Mesenchymal stem cell (in vitro differentiated cells and primary cell): ENCODE data around the gene ATG5.

Experiments used
- DNase-seq: peaks from one replicate; pipeline ENCODE4 v3.0.0-alpha.2; 2013
- H2AFZ ChIP-seq: one replicate; pipeline ENCODE4 v1.6.1; 2013; ENCODE audit warnings: low read depth, mild to moderate bottlenecking, control low read depth, inconsistent platforms, low read length, moderate library complexity
- H2AK5ac ChIP-seq: 2 replicates; pipeline ENCODE4 v1.6.1; 2013; ENCODE audit warnings: low read length, moderate library complexity, mild to moderate bottlenecking, inconsistent platforms; ENCODE audit not compliant: severe bottlenecking
- H2BK120ac ChIP-seq: one replicate; pipeline ENCODE4 v1.6.1; 2013; ENCODE audit warnings: low read depth, mild to moderate bottlenecking, inconsistent platforms, low read length, moderate library complexity
- H2BK12ac ChIP-seq, 2 experiments: one replicate each; pipeline ENCODE4 v1.6.1; 2013; ENCODE audit warnings: inconsistent platforms in 2 of 2, low read length in 2 of 2, mild to moderate bottlenecking in 2 of 2, moderate library complexity in 2 of 2, control low read depth in 1 of 2
- H2BK15ac ChIP-seq: one replicate; pipeline ENCODE4 v1.6.1; 2013; ENCODE audit warnings: mild to moderate bottlenecking, low read depth, inconsistent platforms; ENCODE audit not compliant: poor library complexity, severe bottlenecking
- H2BK5ac ChIP-seq: 2 replicates; pipeline ENCODE4 v1.6.1; 2013; ENCODE audit warnings: low read depth, mild to moderate bottlenecking, low read length, control low read depth, inconsistent platforms; ENCODE audit not compliant: poor library complexity, severe bottlenecking
- H3K14ac ChIP-seq, 2 experiments: one replicate each; pipeline ENCODE4 v1.6.1; 2013; ENCODE audit warnings: inconsistent platforms in 2 of 2, low read length in 2 of 2, control low read depth in 1 of 2, mild to moderate bottlenecking in 1 of 2, moderate library complexity in 1 of 2
- H3K18ac ChIP-seq, 2 experiments: one replicate each; pipeline ENCODE4 v1.6.1; 2013; ENCODE audit warnings: inconsistent platforms in 2 of 2, low read length in 2 of 2, control low read depth in 1 of 2, low read depth in 1 of 2, mild to moderate bottlenecking in 1 of 2
- H3K23ac ChIP-seq, 2 experiments: one replicate each; pipeline ENCODE4 v1.6.1; 2013; ENCODE audit warnings: inconsistent platforms in 2 of 2, low read length in 2 of 2, mild to moderate bottlenecking in 2 of 2, moderate library complexity in 2 of 2, control low read depth in 1 of 2
- H3K27ac ChIP-seq: 2 replicates; pipeline ENCODE4 v1.5.1; 2013; ENCODE audit warnings: mild to moderate bottlenecking, moderate library complexity, low read length, control low read depth, inconsistent platforms; ENCODE audit not compliant: poor library complexity, severe bottlenecking
- H3K27me3 ChIP-seq, 2 experiments: 2 replicates each; pipeline versions ENCODE4 v1.6.1 to v1.7.0; 2013; ENCODE audit warnings: low read length in 2 of 2, mild to moderate bottlenecking in 2 of 2, moderate library complexity in 2 of 2, control low read depth in 1 of 2, inconsistent platforms in 1 of 2; ENCODE audit not compliant: control insufficient read depth in 1 of 2, insufficient read depth in 1 of 2
- H3K36me3 ChIP-seq, 2 experiments: 2 replicates each; pipeline versions ENCODE4 v1.6.1 to v1.7.0; 2013; ENCODE audit warnings: low read length in 2 of 2, control low read depth in 1 of 2, inconsistent platforms in 1 of 2, low read depth in 1 of 2, mild to moderate bottlenecking in 1 of 2; ENCODE audit not compliant: insufficient read depth in 2 of 2, control insufficient read depth in 1 of 2
- H3K4ac ChIP-seq, 2 experiments: one replicate each; pipeline ENCODE4 v1.6.1; 2013; ENCODE audit warnings: inconsistent platforms in 2 of 2, low read length in 2 of 2, mild to moderate bottlenecking in 2 of 2, moderate library complexity in 2 of 2, control low read depth in 1 of 2, low read depth in 1 of 2
- H3K4me1 ChIP-seq: 2 replicates; pipeline ENCODE4 v1.6.1; 2013; ENCODE audit warnings: low read depth, low read length, control low read depth; ENCODE audit not compliant: control insufficient read depth, insufficient read depth
- H3K4me2 ChIP-seq: 2 replicates; pipeline ENCODE4 v1.6.1; 2013; ENCODE audit warnings: low read length, mild to moderate bottlenecking, inconsistent platforms; ENCODE audit not compliant: poor library complexity, severe bottlenecking
- H3K4me3 ChIP-seq, 2 experiments: 2 replicates each; pipeline versions ENCODE4 v1.5.1 to v1.7.0; 2013; ENCODE audit warnings: low read length in 2 of 2, mild to moderate bottlenecking in 2 of 2, control low read depth in 1 of 2, low read depth in 1 of 2; ENCODE audit not compliant: insufficient read depth in 1 of 2
- H3K79me1 ChIP-seq: replicated peaks from 2 replicates; pipeline ENCODE4 v1.6.1; 2013; ENCODE audit warnings: mild to moderate bottlenecking, control low read depth, low read length, inconsistent platforms; ENCODE audit not compliant: poor library complexity, severe bottlenecking
- H3K9ac ChIP-seq: 2 replicates; pipeline ENCODE4 v1.7.0; 2013; ENCODE audit warnings: mild to moderate bottlenecking, low read length, moderate library complexity
- H3K9me3 ChIP-seq: 2 replicates; pipeline ENCODE4 v1.7.0; 2013; ENCODE audit warnings: mild to moderate bottlenecking, low read length; ENCODE audit not compliant: control insufficient read depth
- H4K8ac ChIP-seq: one replicate; pipeline ENCODE4 v1.6.1; 2013; ENCODE audit warnings: inconsistent platforms, mild to moderate bottlenecking, low read length, moderate library complexity
- H4K91ac ChIP-seq: one replicate; pipeline ENCODE4 v1.6.1; 2013; ENCODE audit warnings: mild to moderate bottlenecking, low read length, inconsistent platforms
- WGBS: methylation state at CpG from one replicate; pipeline ENCODE4 v1.1.7; 2013; ENCODE audit warnings: mixed read lengths; 5-methylcytosine and 5-hydroxymethylcytosine counted together

ATG5 gene

GRCh38 chr6:106142876-106143431 lies 182.6 kb downstream of the ATG5 start:
- DNase-seq, result no peak
- Histone ChIP-seq H3K4me2 (no peak overlapping the region), H4K91ac (no peak overlapping the region), H3K23ac (no peak overlapping the region), H2BK120ac (no peak overlapping the region), H3K27ac (no peak overlapping the region), H3K4me3 (no peak overlapping the region), H2AK5ac (no peak overlapping the region), H3K4ac (no peak overlapping the region), H4K8ac (no peak overlapping the region), H3K79me1 (no peaks in the 10 kb centered on the region), H2BK5ac (no peak overlapping the region), H2BK12ac (no peak overlapping the region), H3K27me3 (no peaks in the 10 kb centered on the region), H3K9ac (no peak overlapping the region), H3K36me3 (no peaks in the 10 kb centered on the region), H3K14ac (no peak overlapping the region), H2AFZ (no peak overlapping the region), H3K9me3 (no peaks in the 10 kb centered on the region), H3K4me1 (peaks cover 13% of the 10 kb centered on the region), H2BK15ac (peak overlapping the region; percentile 55), H3K18ac (no peak overlapping the region)
- WGBS, result 86% methylated on average over 2 of the region's 2 CpGs

- H3K9ac ChIP-seq, result no peak overlapping the region
- no peak overlapping the region for H3K4me3 ChIP-seq
- WGBS, result 74% methylated on average over 8 of the region's 9 CpGs
- peaks cover 9% of the 10 kb centered on the region for H3K4me1 ChIP-seq
- no peak overlapping the region for H2BK5ac ChIP-seq
- H2AFZ ChIP-seq, result no peak overlapping the region
- H2AK5ac ChIP-seq, result no peak overlapping the region
- H3K4me2 ChIP-seq, result no peak overlapping the region
- H3K23ac ChIP-seq, result no peak overlapping the region
- H3K4ac ChIP-seq, result no peak overlapping the region
- no peak for DNase-seq
- no peaks in the 10 kb centered on the region for H3K36me3 ChIP-seq
- no peaks in the 10 kb centered on the region for H3K9me3 ChIP-seq
- H4K8ac ChIP-seq, result no peak overlapping the region
- no peak overlapping the region for H3K27ac ChIP-seq
- H4K91ac ChIP-seq, result no peak overlapping the region
- H2BK15ac ChIP-seq, result no peak overlapping the region
- H3K18ac ChIP-seq, result no peak overlapping the region
- no peak overlapping the region for H3K14ac ChIP-seq
- no peak overlapping the region for H2BK120ac ChIP-seq
- H3K79me1 ChIP-seq, result no peaks in the 10 kb centered on the region
- H2BK12ac ChIP-seq, result no peak overlapping the region
- no peaks in the 10 kb centered on the region for H3K27me3 ChIP-seq
These were observed 183.9 kb downstream of the ATG5 start for GRCh38 chr6:106141441-106142237.

GRCh38 chr6:106138151-106138550 lies 187.4 kb downstream of the ATG5 start:
- Histone ChIP-seq H2BK15ac (no peak overlapping the region), H3K9me3 (no peaks in the 10 kb centered on the region), H2AFZ (no peak overlapping the region), H2BK12ac (no peak overlapping the region), H3K36me3 (no peaks in the 10 kb centered on the region), H3K23ac (no peak overlapping the region), H3K4me3 (no peak overlapping the region), H3K27me3 (no peaks in the 10 kb centered on the region), H3K18ac (no peak overlapping the region), H4K91ac (no peak overlapping the region), H2BK120ac (no peak overlapping the region), H3K4me1 (peaks cover 7% of the 10 kb centered on the region), H2AK5ac (no peak overlapping the region), H3K79me1 (no peaks in the 10 kb centered on the region), H3K4ac (no peak overlapping the region), H2BK5ac (no peak overlapping the region), H4K8ac (no peak overlapping the region), H3K4me2 (no peak overlapping the region), H3K9ac (no peak overlapping the region), H3K14ac (no peak overlapping the region), H3K27ac (no peak overlapping the region)
- WGBS, result 80% methylated on average over 6 of the region's 6 CpGs
- no peak for DNase-seq

GRCh38 chr6:106136845-106137244 lies 188.7 kb downstream of the ATG5 start:
- Histone ChIP-seq H3K79me1 (no peaks in the 10 kb centered on the region), H2BK5ac (no peak overlapping the region), H3K4me2 (no peak overlapping the region), H3K9ac (no peak overlapping the region), H2AFZ (no peak overlapping the region), H4K8ac (no peak overlapping the region), H2BK120ac (no peak overlapping the region), H3K23ac (no peak overlapping the region), H3K27ac (no peak overlapping the region), H3K4me1 (peaks cover 7% of the 10 kb centered on the region), H2AK5ac (no peak overlapping the region), H4K91ac (no peak overlapping the region), H2BK12ac (no peak overlapping the region), H3K27me3 (no peaks in the 10 kb centered on the region), H3K4ac (no peak overlapping the region), H3K36me3 (no peaks in the 10 kb centered on the region), H3K9me3 (no peaks in the 10 kb centered on the region), H3K18ac (no peak overlapping the region), H3K14ac (no peak overlapping the region), H3K4me3 (no peak overlapping the region), H2BK15ac (no peak overlapping the region)
- DNase-seq, result no peak
- 94% methylated on average over 4 of the region's 5 CpGs for WGBS
